ENCODE measurements around the gene CYTH1.

CYTH1 gene

DNA sequence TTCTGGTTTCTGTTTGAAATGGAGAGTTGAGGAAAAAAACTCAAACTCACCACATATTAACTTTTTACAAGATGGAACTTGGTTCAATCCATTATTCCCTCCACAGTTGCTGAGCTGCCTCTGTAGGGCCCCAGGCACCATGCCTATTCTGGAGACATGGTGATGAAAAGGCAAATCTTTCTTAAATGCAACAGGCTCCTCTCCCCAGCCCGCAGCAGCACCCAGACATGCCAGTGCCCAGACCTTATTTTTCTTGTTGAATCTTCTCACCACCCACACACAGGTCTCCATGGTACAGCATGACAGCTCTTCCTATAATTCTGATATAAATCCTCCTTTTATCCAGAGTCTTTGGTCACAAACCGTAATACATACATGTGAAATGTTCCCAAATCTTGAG is 7.6 kb downstream of the CYTH1 start:
- H3K4me3 ChIP-seq (replicated peaks; ENCODE audit: low read depth, low read length) = no peak overlapping the region
- DNase-seq (ENCODE audit: low read depth) = no peak
- TF ChIP-seq, protein P1, sequence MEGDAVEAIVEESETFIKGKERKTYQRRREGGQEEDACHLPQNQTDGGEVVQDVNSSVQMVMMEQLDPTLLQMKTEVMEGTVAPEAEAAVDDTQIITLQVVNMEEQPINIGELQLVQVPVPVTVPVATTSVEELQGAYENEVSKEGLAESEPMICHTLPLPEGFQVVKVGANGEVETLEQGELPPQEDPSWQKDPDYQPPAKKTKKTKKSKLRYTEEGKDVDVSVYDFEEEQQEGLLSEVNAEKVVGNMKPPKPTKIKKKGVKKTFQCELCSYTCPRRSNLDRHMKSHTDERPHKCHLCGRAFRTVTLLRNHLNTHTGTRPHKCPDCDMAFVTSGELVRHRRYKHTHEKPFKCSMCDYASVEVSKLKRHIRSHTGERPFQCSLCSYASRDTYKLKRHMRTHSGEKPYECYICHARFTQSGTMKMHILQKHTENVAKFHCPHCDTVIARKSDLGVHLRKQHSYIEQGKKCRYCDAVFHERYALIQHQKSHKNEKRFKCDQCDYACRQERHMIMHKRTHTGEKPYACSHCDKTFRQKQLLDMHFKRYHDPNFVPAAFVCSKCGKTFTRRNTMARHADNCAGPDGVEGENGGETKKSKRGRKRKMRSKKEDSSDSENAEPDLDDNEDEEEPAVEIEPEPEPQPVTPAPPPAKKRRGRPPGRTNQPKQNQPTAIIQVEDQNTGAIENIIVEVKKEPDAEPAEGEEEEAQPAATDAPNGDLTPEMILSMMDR (IDR thresholded peaks at IDR 0.05; ENCODE audit: low read length, missing control alignments) = no peak

DNA sequence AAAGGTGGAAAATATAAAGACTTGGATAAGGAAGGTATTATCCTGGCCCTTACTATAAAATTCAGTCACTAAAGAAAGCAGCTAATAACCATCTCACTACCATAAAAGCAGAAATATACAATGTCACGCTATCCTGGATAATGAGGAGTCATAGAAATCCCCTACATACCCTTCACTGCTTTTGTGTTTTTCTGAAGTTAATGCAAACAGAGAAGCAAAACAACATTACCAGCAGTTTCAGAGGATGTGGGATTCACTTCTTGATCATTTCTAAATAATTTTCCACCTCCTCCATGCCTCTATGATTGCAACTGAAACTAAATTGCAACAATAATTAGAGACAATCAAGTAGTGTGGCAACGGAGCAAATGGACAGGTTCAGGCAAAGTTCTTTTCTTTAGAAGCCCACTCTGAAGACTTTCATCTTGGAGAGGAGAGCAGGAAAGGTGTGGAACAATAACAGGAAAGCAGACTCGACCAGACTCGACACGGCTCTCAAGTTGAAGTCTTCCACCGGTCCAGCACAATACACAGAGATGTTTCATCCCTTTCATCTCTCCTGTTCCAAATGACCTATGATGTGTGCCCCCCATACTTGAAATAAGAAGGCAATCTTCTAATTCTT is 10.2 kb downstream of the CYTH1 start:
- TF ChIP-seq, protein P1 (IDR thresholded peaks at IDR 0.05; ENCODE audit: low read length, missing control alignments) = no peak
- DNase-seq (ENCODE audit: low read depth) = no peak
- H3K4me3 ChIP-seq (replicated peaks; ENCODE audit: low read depth, low read length) = no peak overlapping the region

DNA sequence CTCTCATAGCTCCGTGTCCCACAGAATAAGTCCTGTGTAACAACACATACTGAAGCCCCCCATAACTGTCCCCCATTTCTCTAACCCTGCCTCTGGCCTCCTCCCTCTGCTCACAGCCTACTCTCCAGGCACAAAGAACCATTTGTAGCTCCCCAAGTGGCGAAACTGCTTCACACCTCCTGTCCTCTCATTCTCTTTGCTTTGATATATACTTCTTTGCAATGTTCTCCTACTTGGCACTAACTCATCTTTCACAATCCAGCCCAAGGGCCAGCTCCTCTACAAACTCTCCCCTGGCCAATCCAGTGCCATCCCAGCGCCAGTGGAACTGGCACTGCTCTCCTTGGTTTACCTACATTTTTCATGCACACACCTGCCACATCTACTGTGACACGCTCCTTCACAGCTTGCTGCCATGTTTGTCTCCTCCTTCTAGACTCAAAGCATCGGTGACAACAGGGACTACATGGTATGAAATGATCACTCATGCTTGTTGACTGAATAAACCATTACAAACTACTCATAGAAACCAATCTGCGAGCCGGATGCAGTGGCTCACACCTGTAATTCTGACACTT is 12.8 kb downstream of the CYTH1 start:
- H3K4me3 ChIP-seq (replicated peaks; ENCODE audit: low read depth, low read length) = no peak overlapping the region
- DNase-seq (ENCODE audit: low read depth) = no peak
- TF ChIP-seq, protein P1 (IDR thresholded peaks at IDR 0.05; ENCODE audit: low read length, missing control alignments) = no peak

DNA sequence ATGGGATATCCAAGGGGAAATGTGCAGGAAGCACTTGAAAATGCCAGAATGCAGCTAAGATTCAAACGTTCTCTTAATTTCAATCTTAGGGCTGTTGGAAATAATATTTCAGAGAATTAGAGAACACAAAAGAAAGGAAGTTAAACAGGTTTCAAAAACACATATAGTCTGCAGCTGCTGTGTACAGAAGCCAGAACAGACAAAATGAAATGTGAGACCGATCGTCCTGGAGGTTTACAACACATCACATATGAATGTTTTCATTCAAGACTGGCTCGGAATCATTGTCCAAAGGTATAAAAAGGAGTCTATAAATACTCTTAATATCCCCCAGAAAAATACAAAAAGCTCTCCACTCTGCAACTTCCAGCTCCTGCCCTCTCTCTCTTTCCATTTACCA is 14.3 kb downstream of the CYTH1 start:
- no peak for DNase-seq (ENCODE audit: low read depth)
- TF ChIP-seq, protein P1 (IDR thresholded peaks at IDR 0.05; ENCODE audit: low read length, missing control alignments) = no peak
- no peak overlapping the region for H3K4me3 ChIP-seq (replicated peaks; ENCODE audit: low read depth, low read length)

DNA sequence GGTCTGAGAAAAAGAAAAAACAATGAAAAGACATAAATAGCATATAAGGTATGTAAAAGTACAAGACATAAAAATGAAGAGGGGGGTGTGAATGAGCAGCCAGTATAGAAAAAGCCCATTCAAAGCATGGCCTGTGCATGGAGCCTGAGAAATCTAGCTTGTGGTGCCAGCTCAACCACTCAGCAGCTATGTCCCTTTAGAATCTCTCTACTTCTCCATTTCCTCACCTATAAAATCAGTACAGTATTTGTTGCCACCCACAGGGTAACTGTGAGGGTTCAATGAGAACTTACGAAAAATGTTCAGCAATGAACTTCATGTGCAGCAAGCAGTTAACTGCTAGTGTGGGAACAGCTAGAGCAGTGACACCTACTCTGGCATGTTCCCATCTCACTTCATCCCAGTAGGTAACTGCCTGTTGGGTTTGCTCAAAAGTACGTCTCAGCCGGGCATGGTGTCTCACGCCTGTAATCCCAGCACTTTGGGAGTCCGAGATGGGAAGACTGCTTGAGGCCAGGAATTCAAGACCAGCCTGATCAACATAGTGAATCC is 15.3 kb downstream of the CYTH1 start:
- no peak for DNase-seq (ENCODE audit: low read depth)
- TF ChIP-seq, protein P1 (IDR thresholded peaks at IDR 0.05; ENCODE audit: low read length, missing control alignments) = no peak
- no peak overlapping the region for H3K4me3 ChIP-seq (replicated peaks; ENCODE audit: low read depth, low read length)

DNA sequence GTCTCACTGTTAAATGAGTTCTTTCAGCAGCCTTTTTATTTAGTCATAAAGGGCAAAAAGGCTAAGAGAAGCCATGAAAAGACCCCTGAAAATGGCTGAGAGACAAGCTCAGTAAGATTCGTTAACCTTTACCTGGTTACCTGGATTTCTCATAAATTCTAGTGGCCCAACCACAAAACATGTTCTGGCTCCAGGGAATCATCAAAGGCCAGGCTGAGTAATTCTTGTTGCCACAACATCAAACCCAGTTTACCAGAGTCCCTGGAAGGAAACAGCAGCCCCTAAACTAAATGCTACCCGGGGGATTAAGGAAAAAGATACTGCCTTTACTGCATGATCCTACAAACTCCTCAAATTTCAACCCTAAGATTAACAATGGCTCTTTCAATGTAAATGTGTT is 15.8 kb downstream of the CYTH1 start:
- H3K4me3 ChIP-seq (replicated peaks; ENCODE audit: low read depth, low read length) = no peak overlapping the region
- TF ChIP-seq, protein P1 (IDR thresholded peaks at IDR 0.05; ENCODE audit: low read length, missing control alignments) = no peak
- no peak for DNase-seq (ENCODE audit: low read depth)

DNA sequence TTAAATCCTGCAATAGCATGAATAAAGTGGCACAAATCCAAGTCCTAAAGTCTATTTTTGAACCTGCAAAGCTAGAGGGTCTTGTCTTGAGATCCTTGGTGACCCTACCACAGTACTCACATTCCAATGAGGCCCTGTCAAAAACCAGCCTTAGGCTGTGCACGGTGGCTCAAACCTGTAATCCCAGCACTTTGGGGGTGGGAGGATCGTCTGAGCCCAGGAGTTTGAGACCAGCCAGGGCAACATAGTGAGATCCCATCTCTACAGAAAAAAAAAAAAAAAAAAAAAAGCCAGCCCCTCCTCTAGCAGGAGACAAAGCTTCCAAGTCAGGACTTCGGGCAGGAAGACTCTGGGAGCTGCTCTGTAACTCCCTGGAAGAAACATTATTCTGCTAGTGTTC is 16.3 kb downstream of the CYTH1 start:
- no peak overlapping the region for H3K4me3 ChIP-seq (replicated peaks; ENCODE audit: low read depth, low read length)

More for the DNA sequence above, 16.3 kb downstream of the CYTH1 start:
- TF ChIP-seq, protein P1 (IDR thresholded peaks at IDR 0.05; ENCODE audit: low read length, missing control alignments) = no peak
- no peak for DNase-seq (ENCODE audit: low read depth)

Measured in fibroblast of pulmonary artery (primary cell).